Ascending aorta (tissue), 2 donors: ENCODE results near the gene CDCP1. TPM values are rescaled to one million over a fixed set of nuclear protein-coding genes. Genes with fewer than 3 reads are reported as not detected.

Experiments
- DNase-seq, 2 donors: peaks; one replicate each; pipeline ENCODE4 v3.0.0-alpha.2; 2019; ENCODE audit warnings: low spot score in 2 of 2
- H3K27ac ChIP-seq, 2 donors: fragments of 200-600 bp; sonication (generic); one replicate each; pipeline ENCODE4 v1.5.1; 2016 to 2017; ENCODE audit warnings: mild to moderate bottlenecking in 1 of 2
- H3K27me3 ChIP-seq: fragments of 200-600 bp; sonication (generic); one replicate; pipeline ENCODE4 v1.5.1; 2017
- H3K36me3 ChIP-seq, 2 donors: fragments of 200-600 bp; sonication (generic); one replicate each; pipeline ENCODE4 v1.5.1; 2016
- H3K4me1 ChIP-seq, 2 donors: fragments of 200-600 bp; sonication (generic); one replicate each; pipeline ENCODE4 v1.5.1; 2016 to 2017; ENCODE audit warnings: mild to moderate bottlenecking in 1 of 2
- H3K4me3 ChIP-seq, 2 donors: fragments of 200-600 bp; sonication (generic); one replicate each; pipeline ENCODE4 v1.5.1; 2016 to 2017; ENCODE audit warnings: mild to moderate bottlenecking in 1 of 2
- H3K9me3 ChIP-seq, 2 donors: fragments of 200-600 bp; sonication (generic); one replicate each; pipeline ENCODE4 v1.5.1; 2016
- CTCF ChIP-seq, 3 experiments: fragments of 200-600 bp in 2 of 3; fragments of 450-650 bp in 1 of 3; sonication (generic) in 2 of 3; IDR thresholded peaks; one replicate each; pipeline ENCODE4 v1.5.1; 2016 to 2019; ENCODE audit warnings: antibody characterized with exemption in 3 of 3, mild to moderate bottlenecking in 1 of 3, moderate library complexity in 1 of 3
- intact Hi-C: fragments of 100-400 bp; cut with DNase I; formaldehyde crosslinking; loops from one replicate; pipeline ENCODE4 v1.15.1; 2023
- total RNA-seq: library from RNA; depleted of rRNA; stranded (reverse); fragments of >200 nt; gene quantifications from one replicate; pipeline ENCODE4 v1.1.0, GENCODE V29; 2016

CDCP1 gene
- total RNA-seq, 1 donor from 2014 or later = 3.0 TPM

- H3K4me3 ChIP-seq = no peak overlapping the region
- TF ChIP-seq CTCF (IDR thresholded peaks at IDR 0.05) = peak; percentile 91 to 95 (median 95)
- intact Hi-C loops = loop anchor here (1.0 to 2.0 kb wide), 2 partner anchors 62 to 461 kb away; partner anchors contain the start of genes EXOSC7 and ZDHHC3
- H3K9me3 ChIP-seq = no peaks in the 10 kb centered on the region
- H3K27me3 ChIP-seq = no peaks in the 10 kb centered on the region
- H3K36me3 ChIP-seq = no peaks in the 10 kb centered on the region
- H3K4me1 ChIP-seq = peaks cover 6 to 15% of the 10 kb centered on the region in 2 donors
- peak; percentile 75 to 96 for DNase-seq
- H3K27ac ChIP-seq = no peak overlapping the region
Observed at GRCh38 chr3:45037720-45038455, 108.3 kb downstream of the CDCP1 start.

- Histone ChIP-seq H3K36me3 (no peaks in the 10 kb centered on the region), H3K4me1 (peaks cover 6 to 15% of the 10 kb centered on the region in 2 donors), H3K27me3 (no peaks in the 10 kb centered on the region), H3K27ac (peak overlapping the region; percentile 39 to 45), H3K4me3 (peak overlapping the region; percentile 41 to 63), H3K9me3 (no peaks in the 10 kb centered on the region)
- TF ChIP-seq CTCF (IDR thresholded peaks at IDR 0.05) = no peak
- intact Hi-C loops = loop anchor here (2.0 kb wide), 1 partner anchor 463 kb away; no protein-coding TSS in a partner anchor
- no peak for DNase-seq
Observed at GRCh38 chr3:45035441-45036301, 110.5 kb downstream of the CDCP1 start.

GRCh38 chr3:45034612-45035252 is 111.4 kb downstream of the CDCP1 start:
- no peak overlapping the region for H3K4me3 ChIP-seq
- no peak for TF ChIP-seq CTCF (IDR thresholded peaks at IDR 0.05)
- intact Hi-C loops = no loop called here
- peaks cover 6 to 15% of the 10 kb centered on the region in 2 donors for H3K4me1 ChIP-seq
- peak overlapping the region; percentile 39 to 45 for H3K27ac ChIP-seq
- DNase-seq = peak; percentile 55 to 76
- no peaks in the 10 kb centered on the region for H3K27me3 ChIP-seq
- no peaks in the 10 kb centered on the region for H3K36me3 ChIP-seq
- H3K9me3 ChIP-seq = no peaks in the 10 kb centered on the region

- TF ChIP-seq CTCF (IDR thresholded peaks at IDR 0.05) = no peak
- H3K9me3 ChIP-seq = no peaks in the 10 kb centered on the region
- H3K27ac ChIP-seq = peak overlapping the region; percentile 43 to 45
- H3K36me3 ChIP-seq = no peaks in the 10 kb centered on the region
- no peak overlapping the region for H3K4me3 ChIP-seq
- no peak for DNase-seq
- H3K4me1 ChIP-seq = peaks cover 6 to 17% of the 10 kb centered on the region in 2 donors
- intact Hi-C loops = no loop called here
- no peaks in the 10 kb centered on the region for H3K27me3 ChIP-seq
Observed at GRCh38 chr3:45033791-45034190, 112.4 kb downstream of the CDCP1 start.

Other genes with a start within 250 kb of the CDCP1 start
- gene ZDHHC3, start 170.2 kb downstream of the CDCP1 start, total RNA-seq = 67.8 TPM
- gene EXOSC7, start 170.1 kb downstream of the CDCP1 start, total RNA-seq = 51.2 TPM
- gene CLEC3B, start 120.1 kb downstream of the CDCP1 start, total RNA-seq = 130 TPM
- not detected for gene TMEM158, start 79.9 kb upstream of the CDCP1 start, total RNA-seq
- gene LARS2, start 242.2 kb upstream of the CDCP1 start, total RNA-seq = 2.7 TPM